ENCODE results near the gene ORC4.

Gene ORC4

GRCh38 chr2:147934881-147935620 is 85.5 kb downstream of the ORC4 start:
- Histone ChIP-seq H3K4me3 (IDR thresholded peaks at IDR 0.05; ENCODE audit: insufficient read depth, low read depth, low read length) (no peak overlapping the region), H3K9ac (no peak overlapping the region), H3K4me2 (no peak overlapping the region), H3K36me3 (ENCODE audit: insufficient read depth) (no peaks in the 10 kb centered on the region), H4K20me1 (ENCODE audit: insufficient read depth) (no peaks in the 10 kb centered on the region), H3K4me1 (ENCODE audit: low read depth, poor library complexity, severe bottlenecking) (no peaks in the 10 kb centered on the region), H3K27me3 (ENCODE audit: insufficient read depth, low read depth) (no peaks in the 10 kb centered on the region), H3K79me2 (ENCODE audit: insufficient read depth, low read depth) (no peaks in the 10 kb centered on the region), H2AFZ (ENCODE audit: low read depth) (no peak overlapping the region), H3K27ac (no peak overlapping the region)
- no peak for TF ChIP-seq CTCF (conservative IDR thresholded peaks at IDR 0.05; ENCODE audit: low read depth, low read length)

- H4K20me1 ChIP-seq (ENCODE audit: insufficient read depth), result no peaks in the 10 kb centered on the region
- TF ChIP-seq CTCF (conservative IDR thresholded peaks at IDR 0.05; ENCODE audit: low read depth, low read length), result no peak
- no peak overlapping the region for H3K4me2 ChIP-seq
- H3K4me1 ChIP-seq (ENCODE audit: low read depth, poor library complexity, severe bottlenecking), result no peaks in the 10 kb centered on the region
- no peaks in the 10 kb centered on the region for H3K79me2 ChIP-seq (ENCODE audit: insufficient read depth, low read depth)
- H3K27me3 ChIP-seq (ENCODE audit: insufficient read depth, low read depth), result no peaks in the 10 kb centered on the region
- H2AFZ ChIP-seq (ENCODE audit: low read depth), result no peak overlapping the region
- no peak overlapping the region for H3K9ac ChIP-seq
- no peaks in the 10 kb centered on the region for H3K36me3 ChIP-seq (ENCODE audit: insufficient read depth)
- no peak overlapping the region for H3K27ac ChIP-seq
- H3K4me3 ChIP-seq (IDR thresholded peaks at IDR 0.05; ENCODE audit: insufficient read depth, low read depth, low read length), result no peak overlapping the region
Measured at GRCh38 chr2:147933931-147934330, 86.6 kb downstream of the ORC4 start.

- no peak overlapping the region for H3K4me2 ChIP-seq
- H2AFZ ChIP-seq (ENCODE audit: low read depth), result no peak overlapping the region
- H3K27ac ChIP-seq, result no peak overlapping the region
- no peak overlapping the region for H3K4me3 ChIP-seq (IDR thresholded peaks at IDR 0.05; ENCODE audit: insufficient read depth, low read depth, low read length)
- H3K27me3 ChIP-seq (ENCODE audit: insufficient read depth, low read depth), result no peaks in the 10 kb centered on the region
- no peaks in the 10 kb centered on the region for H3K36me3 ChIP-seq (ENCODE audit: insufficient read depth)
- H3K4me1 ChIP-seq (ENCODE audit: low read depth, poor library complexity, severe bottlenecking), result no peaks in the 10 kb centered on the region
- no peaks in the 10 kb centered on the region for H3K79me2 ChIP-seq (ENCODE audit: insufficient read depth, low read depth)
- TF ChIP-seq CTCF (conservative IDR thresholded peaks at IDR 0.05; ENCODE audit: low read depth, low read length), result no peak
- H4K20me1 ChIP-seq (ENCODE audit: insufficient read depth), result no peaks in the 10 kb centered on the region
- no peak overlapping the region for H3K9ac ChIP-seq
Measured at GRCh38 chr2:147927053-147927588, 93.4 kb downstream of the ORC4 start.

GRCh38 chr2:147925886-147926285 is 94.7 kb downstream of the ORC4 start:
- Histone ChIP-seq H3K4me2 (no peak overlapping the region), H3K4me1 (ENCODE audit: low read depth, poor library complexity, severe bottlenecking) (no peaks in the 10 kb centered on the region), H3K4me3 (IDR thresholded peaks at IDR 0.05; ENCODE audit: insufficient read depth, low read depth, low read length) (no peak overlapping the region), H3K27me3 (ENCODE audit: insufficient read depth, low read depth) (no peaks in the 10 kb centered on the region), H3K36me3 (ENCODE audit: insufficient read depth) (no peaks in the 10 kb centered on the region), H3K79me2 (ENCODE audit: insufficient read depth, low read depth) (no peaks in the 10 kb centered on the region), H4K20me1 (ENCODE audit: insufficient read depth) (no peaks in the 10 kb centered on the region), H3K9ac (no peak overlapping the region), H3K27ac (no peak overlapping the region), H2AFZ (ENCODE audit: low read depth) (no peak overlapping the region)
- TF ChIP-seq CTCF (conservative IDR thresholded peaks at IDR 0.05; ENCODE audit: low read depth, low read length), result no peak

Measured in KMS-11 (cell line).